Measurements from ENCODE around the gene MARK3. TPM values are rescaled to one million over a fixed set of nuclear protein-coding genes. Genes with fewer than 3 reads are reported as not detected.

The MARK3 gene
- total and polyA plus RNA-seq, 10 of the 15 experiments (the other 5 are each of a cell fraction or from before 2014, with no cell fraction given), result 10.7 to 75.1 (median 41.4) TPM

- no peak for DNase-seq (ENCODE audit: low read depth, low spot score)
- SMC1A ChIA-PET (ENCODE audit: uncharacterized antibody, unreplicated experiment), result interaction anchor here (1.1 kb wide), 1 partner anchor 42 kb away, joined by 3 read pairs; no protein-coding TSS in a partner anchor
- H3K4me2 ChIP-seq (ENCODE audit: control insufficient read depth, insufficient read depth), result no peak overlapping the region
- CTCF ChIA-PET, result interaction anchor here (1.4 kb wide), 1 partner anchor 27 kb away, joined by 3 read pairs; no protein-coding TSS in a partner anchor
- no peak for FAIRE-seq
- peaks cover 0 to 11% of the 10 kb centered on the region in 2 experiments; a peak in 3 of 4 replicates for H3K36me3 ChIP-seq (ENCODE audit: control insufficient read depth in 2 of 2, insufficient read depth in 2 of 2, low read length in 1 of 2)
- H2AFZ ChIP-seq (ENCODE audit: control insufficient read depth, low read depth, low read length), result no peak overlapping the region
- no peaks in the 10 kb centered on the region for H3K27me3 ChIP-seq (replicated peaks in 1 of 2; ENCODE audit: control insufficient read depth in 2 of 2, insufficient read depth in 2 of 2, low read length in 1 of 2)
- H3K9ac ChIP-seq (ENCODE audit: control insufficient read depth, insufficient read depth, low read length), result no peak overlapping the region
- H3K27ac ChIP-seq (ENCODE audit: control insufficient read depth, insufficient read depth), result no peak overlapping the region
- H3K79me2 ChIP-seq (ENCODE audit: control insufficient read depth, insufficient read depth, low read length), result peaks cover 11% of the 10 kb centered on the region
- WGBS (ENCODE audit: insufficient coverage, insufficient replicate concordance, low lambda C conversion rate, missing lambda C conversion rate), result 88% methylated on average over 3 of the region's 6 CpGs
- no peaks in the 10 kb centered on the region for H4K20me1 ChIP-seq (ENCODE audit: control insufficient read depth, insufficient read depth)
- RAD21 ChIA-PET (ENCODE audit: unreplicated experiment), result interaction anchor here (0.8 kb wide), 1 partner anchor 51 kb away, joined by 3 read pairs; no protein-coding TSS in a partner anchor
- H3K9me3 ChIP-seq (replicated peaks; ENCODE audit: control insufficient read depth, insufficient read depth, low read length), result no peaks in the 10 kb centered on the region
- intact Hi-C loops (cut with micrococcal nuclease; ENCODE audit: unreplicated experiment) (no loop called here), in situ Hi-C loops (cut with MboI) (no loop called here)
- BruUV-seq (replicated peaks), result no TSS peak
- TF ChIP-seq ZNF217 (IDR thresholded peaks at IDR 0.05), result no peak
- TF ChIP-seq NR2C2 (IDR thresholded peaks at IDR 0.05; ENCODE audit: borderline replicate concordance, control insufficient read depth, insufficient read length, low read depth), result no peak
- no peak overlapping the region for H3K4me3 ChIP-seq
- peaks cover 4% of the 10 kb centered on the region; the same call in 1 of the 2 replicates for H3K4me1 ChIP-seq (ENCODE audit: control insufficient read depth, insufficient read depth, low read length)
- POLR2A ChIA-PET, result interaction anchor here (0.6 kb wide), 2 partner anchors 122 to 331 kb away, joined by 4 to 6 read pairs; no protein-coding TSS in a partner anchor
- ATAC-seq, result no peak
Measured at GRCh38 chr14:103442288-103442687, 57.1 kb downstream of the MARK3 start.

GRCh38 chr14:103443111-103443510 lies 57.9 kb downstream of the MARK3 start:
- no peak for FAIRE-seq
- POLR2A ChIA-PET, result interaction anchor here (0.6 kb wide), 1 partner anchor 19 kb away, joined by 4 read pairs; no protein-coding TSS in a partner anchor
- intact Hi-C loops (cut with micrococcal nuclease; ENCODE audit: unreplicated experiment), result no loop called here
- TF ChIP-seq SMC3 (IDR thresholded peaks at IDR 0.05; ENCODE audit: borderline replicate concordance, low read length), result no peak
- no peak for TF ChIP-seq GABPA (IDR thresholded peaks at IDR 0.05; ENCODE audit: low read depth)
- TF ChIP-seq CHD1 (IDR thresholded peaks at IDR 0.05; ENCODE audit: low read depth, low read length), result no peak
- TF ChIP-seq EGR1 (IDR thresholded peaks at IDR 0.05; ENCODE audit: borderline replicate concordance in 1 of 2, low read depth in 2 of 2, low read length in 2 of 2), result no peak
- no peak for TF ChIP-seq ZNF622 (IDR thresholded peaks at IDR 0.05)
- TF ChIP-seq KLF5 (IDR thresholded peaks at IDR 0.05; ENCODE audit: partially characterized antibody), result no peak
- TF ChIP-seq TCF3 (IDR thresholded peaks at IDR 0.05; ENCODE audit: borderline replicate concordance, insufficient read depth, low read depth, low read length), result no peak
- no peak for TF ChIP-seq ZSCAN29 (IDR thresholded peaks at IDR 0.05)
- TF ChIP-seq GATAD2B (conservative IDR thresholded peaks at IDR 0.05; ENCODE audit: low read depth), result no peak
- no peak for TF ChIP-seq ATF3 (IDR thresholded peaks at IDR 0.05; ENCODE audit: borderline replicate concordance, extremely low read depth, low read depth, low read length)
- TF ChIP-seq RAD51 (IDR thresholded peaks at IDR 0.05), result no peak
- TF ChIP-seq POLR2AphosphoS5 (IDR thresholded peaks at IDR 0.05; ENCODE audit: low read length), result no peak
- TF ChIP-seq IRF3 (IDR thresholded peaks at IDR 0.05), result no peak

More at GRCh38 chr14:103443111-103443510, 57.9 kb downstream of the MARK3 start:
- Histone ChIP-seq H3K9me3 (replicated peaks; ENCODE audit: control insufficient read depth, insufficient read depth, low read length) (no peaks in the 10 kb centered on the region), H4K20me1 (ENCODE audit: control insufficient read depth, insufficient read depth) (no peaks in the 10 kb centered on the region), H3K4me1 (ENCODE audit: control insufficient read depth, insufficient read depth, low read length) (peaks cover 4% of the 10 kb centered on the region; the same call in 1 of the 2 replicates), H3K4me2 (ENCODE audit: control insufficient read depth, insufficient read depth) (no peak overlapping the region), H3K27ac (ENCODE audit: control insufficient read depth, insufficient read depth) (no peak overlapping the region), H2AFZ (ENCODE audit: control insufficient read depth, low read depth, low read length) (no peak overlapping the region), H3K36me3 (ENCODE audit: control insufficient read depth in 2 of 2, insufficient read depth in 2 of 2, low read length in 1 of 2) (peaks cover 0 to 11% of the 10 kb centered on the region in 2 experiments; a peak in 3 of 4 replicates), H3K4me3 (no peak overlapping the region), H3K27me3 (replicated peaks in 1 of 2; ENCODE audit: control insufficient read depth in 2 of 2, insufficient read depth in 2 of 2, low read length in 1 of 2) (no peaks in the 10 kb centered on the region), H3K9ac (ENCODE audit: control insufficient read depth, insufficient read depth, low read length) (no peak overlapping the region), H3K79me2 (ENCODE audit: control insufficient read depth, insufficient read depth, low read length) (peaks cover 12% of the 10 kb centered on the region)
- ATAC-seq (no peak), DNase-seq (ENCODE audit: low read depth, low spot score) (no peak)
- ChIA-PET CTCF (interaction anchor here (0.6 to 1.4 kb wide), 2 partner anchors 27 to 55 kb away, joined by 3 read pairs; no protein-coding TSS in a partner anchor), RAD21 (ENCODE audit: unreplicated experiment) (interaction anchor here (0.8 kb wide), 1 partner anchor 52 kb away, joined by 3 read pairs; no protein-coding TSS in a partner anchor), SMC1A (ENCODE audit: uncharacterized antibody, unreplicated experiment) (interaction anchor here (0.7 kb wide), 1 partner anchor 17 kb away, joined by 3 read pairs; no protein-coding TSS in a partner anchor)
- in situ Hi-C loops (cut with MboI), result no loop called here
- WGBS (ENCODE audit: insufficient coverage, insufficient replicate concordance, low lambda C conversion rate, missing lambda C conversion rate), result 46% methylated on average over 2 of the region's 2 CpGs
- BruUV-seq (replicated peaks), result TSS peak; percentile 21

Data from GM12878 (cell line).